Raji (cell line): ENCODE measurements around the gene BEND5.

Experiments used
- POLR2A ChIP-seq: IDR thresholded peaks from 2 replicates; pipeline ENCODE4 v1.6.1; 2011; ENCODE audit warnings: low read depth, low read length, control low read depth; ENCODE audit not compliant: insufficient read depth

BEND5 gene

GRCh38 chr1:48684381-48684780, 92.3 kb downstream of the BEND5 start:
- no peak for TF ChIP-seq POLR2A

GRCh38 chr1:48683839-48684238, 92.9 kb downstream of the BEND5 start:
- TF ChIP-seq POLR2A = no peak

DNA sequence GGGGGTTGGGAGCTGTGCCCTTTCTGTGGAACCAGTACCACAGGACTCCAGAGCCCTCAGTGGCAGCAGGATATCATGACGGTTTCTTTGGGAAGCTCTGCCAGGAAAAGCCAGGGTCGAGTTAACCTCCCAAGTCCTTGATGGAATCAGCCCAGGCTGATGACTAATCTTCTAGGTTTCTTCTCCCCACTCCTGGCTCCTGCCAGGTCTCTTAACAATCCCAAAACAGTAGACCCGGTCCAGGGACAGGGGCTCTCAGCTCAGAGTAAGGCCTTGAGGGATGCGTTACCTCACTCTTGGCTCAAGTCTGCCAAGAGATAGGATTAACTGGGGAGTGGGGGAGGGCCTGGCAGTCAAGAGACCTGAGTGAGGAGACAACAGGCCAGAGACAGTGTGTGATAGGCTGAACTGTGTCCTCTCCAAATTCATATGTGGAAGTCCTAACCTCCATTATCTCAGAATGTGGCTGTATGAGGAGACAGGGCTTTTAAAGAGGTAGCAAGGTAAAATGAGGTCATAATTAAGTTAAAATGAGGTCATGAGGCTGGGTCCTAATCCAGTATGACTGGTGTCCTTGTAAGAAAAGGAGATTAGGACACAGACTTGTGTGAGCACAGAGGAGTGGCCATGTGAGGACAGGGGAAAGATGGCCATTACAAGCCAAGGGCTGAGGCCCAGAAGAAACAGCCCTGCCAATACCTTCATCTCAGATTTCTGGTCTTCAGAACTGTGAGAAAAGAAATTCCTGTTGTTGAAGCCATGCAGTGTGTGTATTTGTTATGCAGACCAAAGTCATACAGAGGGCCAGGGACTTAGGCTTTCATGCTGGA, 95.0 kb downstream of the BEND5 start:
- no peak for TF ChIP-seq POLR2A

DNA sequence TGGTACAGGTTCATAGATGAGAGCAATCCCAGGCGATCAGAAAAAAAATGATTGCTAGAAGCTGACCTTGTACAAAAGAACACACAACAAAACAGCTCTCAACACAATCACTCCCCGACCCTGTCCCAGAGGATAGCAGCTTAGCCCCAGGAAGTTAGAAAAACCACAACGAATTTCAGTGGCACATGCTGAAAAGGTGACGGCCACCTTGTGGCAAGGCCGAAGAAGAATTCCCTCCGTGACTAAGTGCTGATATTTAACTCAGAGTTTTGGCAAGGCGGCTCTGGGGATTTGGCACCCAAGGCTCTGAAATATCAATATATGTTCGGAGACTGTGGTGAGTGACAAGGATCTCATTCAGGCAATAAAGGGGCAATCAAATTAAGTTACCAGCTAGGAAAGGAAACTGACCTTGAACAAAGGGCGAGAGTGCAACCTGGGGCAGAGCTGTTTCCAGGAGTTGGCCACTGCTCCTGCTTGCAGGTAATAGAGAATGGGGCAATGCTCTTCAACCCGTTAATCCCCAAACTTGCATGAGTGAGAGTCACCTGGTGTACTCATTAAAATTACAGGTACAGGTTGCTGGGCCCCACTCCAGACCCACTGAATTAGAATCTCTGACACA, 96.2 kb downstream of the BEND5 start:
- no peak for TF ChIP-seq POLR2A

DNA sequence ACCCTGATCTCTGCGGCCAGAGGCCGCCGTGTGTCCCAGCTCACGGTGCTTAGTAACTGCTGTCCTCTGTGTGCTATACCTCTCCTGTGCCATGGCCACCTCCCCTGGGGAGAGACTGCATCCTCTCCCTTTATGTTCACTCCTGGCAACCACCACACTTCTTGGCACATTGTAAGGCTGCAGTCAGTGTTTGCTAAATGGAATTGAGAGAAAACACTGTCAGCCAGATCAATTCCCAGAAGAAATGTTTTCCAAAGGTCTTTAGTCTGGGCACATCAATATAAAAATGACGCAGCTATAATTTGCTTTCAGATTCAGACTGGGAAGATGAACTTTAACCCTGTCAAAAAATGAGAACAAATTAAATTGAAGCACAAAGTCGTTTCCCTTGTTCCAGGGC, 96.8 kb downstream of the BEND5 start:
- TF ChIP-seq POLR2A = no peak

DNA sequence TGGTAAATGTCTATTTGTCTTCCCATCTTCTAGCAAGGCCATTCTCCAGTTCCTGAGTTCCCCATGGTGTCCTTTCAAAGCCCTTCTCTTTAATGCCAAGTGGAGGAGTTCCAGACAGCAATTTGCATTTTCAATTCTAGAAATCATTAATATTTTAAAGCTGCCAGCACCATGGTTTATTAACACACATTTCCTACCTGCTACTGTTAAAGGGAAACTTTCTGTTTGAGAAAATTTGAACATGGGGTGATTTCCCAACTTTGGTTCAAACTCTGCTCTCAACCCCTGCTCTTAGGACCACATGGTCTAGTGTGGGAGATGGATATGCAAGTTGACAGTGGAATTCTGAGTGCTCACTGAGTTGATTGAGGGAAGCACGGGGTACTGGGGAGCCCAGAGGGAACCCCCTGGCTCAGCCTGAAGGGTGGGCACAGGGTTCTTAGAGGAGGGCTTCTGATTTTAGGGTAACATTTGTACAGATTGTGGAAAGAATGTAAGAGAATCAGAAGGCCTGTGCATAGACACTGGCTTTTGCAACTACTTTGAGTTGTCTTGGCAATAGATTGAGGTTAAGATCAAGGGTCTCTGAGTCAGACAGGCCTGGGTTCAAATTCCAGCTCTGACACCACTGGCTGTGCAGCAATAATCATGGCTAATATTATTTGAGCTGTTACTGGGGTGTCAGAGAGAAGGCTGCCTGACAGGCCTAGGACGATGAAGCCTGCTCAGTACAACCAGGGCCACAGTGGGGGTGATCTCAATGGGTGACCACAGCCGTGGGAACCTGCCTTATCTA, 97.8 kb downstream of the BEND5 start:
- no peak for TF ChIP-seq POLR2A
